Activated effector memory CD4-positive, alpha-beta T cell treated with anti-CD3 and anti-CD28 coated beads, Interleukin-2, amount 50 U/mL, for 16 hours (primary cell): ENCODE measurements around the gene RNLS.
"Not testable (repeated sequence)": the region's sequence is repeated elsewhere in the genome, so short reads cannot be mapped to it uniquely, and the experiment has no call there.

Source experiments
- DNase-seq: peaks from one replicate; pipeline ENCODE4 v3.0.0-alpha.2; 2020

RNLS gene

GRCh38 chr10:88521791-88522190, 61.3 kb downstream of the RNLS start:
- no peak for DNase-seq

GRCh38 chr10:88515235-88515634, 67.9 kb downstream of the RNLS start:
- DNase-seq, result no peak

GRCh38 chr10:88512599-88512998, 70.5 kb downstream of the RNLS start:
- DNase-seq, result no peak

- no peak for DNase-seq
Measured at GRCh38 chr10:88508796-88509195, 74.3 kb downstream of the RNLS start.

GRCh38 chr10:88507826-88508453, 75.2 kb downstream of the RNLS start:
- no peak for DNase-seq

- DNase-seq, result no peak
Measured at GRCh38 chr10:88507404-88507803, 75.7 kb downstream of the RNLS start.

GRCh38 chr10:88505680-88506215, 77.4 kb downstream of the RNLS start:
- DNase-seq, result no peak

- DNase-seq, result no peak
Measured at GRCh38 chr10:88505265-88505664, 77.9 kb downstream of the RNLS start.

- DNase-seq, result no peak
Measured at GRCh38 chr10:88500656-88501055, 82.5 kb downstream of the RNLS start.

GRCh38 chr10:88499569-88500470, 83.3 kb downstream of the RNLS start:
- no peak for DNase-seq

- no peak for DNase-seq
Measured at GRCh38 chr10:88497913-88498312, 85.2 kb downstream of the RNLS start.

GRCh38 chr10:88494537-88494936, 88.6 kb downstream of the RNLS start:
- no peak for DNase-seq

GRCh38 chr10:88493691-88494483, 89.2 kb downstream of the RNLS start:
- DNase-seq, result no peak

- DNase-seq, result no peak
Measured at GRCh38 chr10:88491314-88491713, 91.8 kb downstream of the RNLS start.

GRCh38 chr10:88490231-88490980, 92.7 kb downstream of the RNLS start:
- DNase-seq, result no peak

GRCh38 chr10:88489107-88489506, 94.0 kb downstream of the RNLS start:
- no peak for DNase-seq

- not testable (repeated sequence) for DNase-seq
Measured at GRCh38 chr10:88486816-88487215, 96.3 kb downstream of the RNLS start.

GRCh38 chr10:88482220-88482619, 100.9 kb downstream of the RNLS start:
- no peak for DNase-seq

GRCh38 chr10:88478256-88478655, 104.9 kb downstream of the RNLS start:
- DNase-seq, result no peak

GRCh38 chr10:88477343-88478085, 105.6 kb downstream of the RNLS start:
- DNase-seq, result no peak
